ENCODE results near the gene ZNF292.

The ZNF292 gene

GRCh38 chr6:87183687-87184086, 28.3 kb downstream of the ZNF292 start:
- H4K20me1 ChIP-seq (ENCODE audit: control insufficient read depth, insufficient read depth, low read depth, low read length) = 0 out of 2 replicates have a peak, but pooled peaks cover 15% of the 10 kb centered on the region

GRCh38 chr6:87184762-87185250, 29.4 kb downstream of the ZNF292 start:
- no peaks in the 10 kb centered on the region for H3K9me2 ChIP-seq (replicated peaks; ENCODE audit: control insufficient read depth, low read length)
- H3K4me3 ChIP-seq (ENCODE audit: low read length) = no peak overlapping the region
- 0 out of 2 replicates have a peak, but pooled peaks cover 12% of the 10 kb centered on the region for H4K20me1 ChIP-seq (ENCODE audit: control insufficient read depth, insufficient read depth, low read depth, low read length)
- peaks cover 81% of the 10 kb centered on the region for H3K79me2 ChIP-seq (ENCODE audit: control insufficient read depth, low read length)
- H3K27me3 ChIP-seq (ENCODE audit: control insufficient read depth, low read length) = no peaks in the 10 kb centered on the region
- no peaks in the 10 kb centered on the region for H3K4me1 ChIP-seq (ENCODE audit: control insufficient read depth, low read length)
- H3K4me2 ChIP-seq (ENCODE audit: low read length) = no peak overlapping the region
- no peak overlapping the region for H3K27ac ChIP-seq (ENCODE audit: low read depth, low read length)
- TF ChIP-seq CTCF (IDR thresholded peaks at IDR 0.05; ENCODE audit: low read depth, low read length, poor library complexity, severe bottlenecking) (no peak), EZH2phosphoT487 (IDR thresholded peaks at IDR 0.05; ENCODE audit: borderline replicate concordance, low read length) (no peak)
- H3F3A ChIP-seq (ENCODE audit: control insufficient read depth, insufficient read depth) = no peaks in the 10 kb centered on the region
- H3K9me3 ChIP-seq (ENCODE audit: control insufficient read depth, insufficient read depth, low read length) = no peaks in the 10 kb centered on the region
- peaks cover 39% of the 10 kb centered on the region for H3K36me3 ChIP-seq (ENCODE audit: control insufficient read depth, low read length)

More at GRCh38 chr6:87183687-87184086, 28.3 kb downstream of the ZNF292 start:
- Histone ChIP-seq H3K36me3 (ENCODE audit: control insufficient read depth, low read length) (peaks cover 37% of the 10 kb centered on the region), H3K27ac (ENCODE audit: low read depth, low read length) (no peak overlapping the region), H3K4me3 (ENCODE audit: low read length) (no peak overlapping the region), H3K4me2 (ENCODE audit: low read length) (no peak overlapping the region), H3K79me2 (ENCODE audit: control insufficient read depth, low read length) (peaks cover 83% of the 10 kb centered on the region), H3K4me1 (ENCODE audit: control insufficient read depth, low read length) (no peaks in the 10 kb centered on the region), H3K9me2 (replicated peaks; ENCODE audit: control insufficient read depth, low read length) (no peaks in the 10 kb centered on the region), H3F3A (ENCODE audit: control insufficient read depth, insufficient read depth) (no peaks in the 10 kb centered on the region), H3K27me3 (ENCODE audit: control insufficient read depth, low read length) (no peaks in the 10 kb centered on the region), H3K9me3 (ENCODE audit: control insufficient read depth, insufficient read depth, low read length) (no peaks in the 10 kb centered on the region)
- TF ChIP-seq CTCF (IDR thresholded peaks at IDR 0.05; ENCODE audit: low read depth, low read length, poor library complexity, severe bottlenecking) = no peak
- no peak for TF ChIP-seq EZH2phosphoT487 (IDR thresholded peaks at IDR 0.05; ENCODE audit: borderline replicate concordance, low read length)

- H3F3A ChIP-seq (ENCODE audit: control insufficient read depth, insufficient read depth) = no peaks in the 10 kb centered on the region
- no peaks in the 10 kb centered on the region for H3K9me3 ChIP-seq (ENCODE audit: control insufficient read depth, insufficient read depth, low read length)
- H3K36me3 ChIP-seq (ENCODE audit: control insufficient read depth, low read length) = peaks cover 8% of the 10 kb centered on the region; the same call in 1 of the 2 replicates
- no peaks in the 10 kb centered on the region for H3K27me3 ChIP-seq (ENCODE audit: control insufficient read depth, low read length)
- H3K4me1 ChIP-seq (ENCODE audit: control insufficient read depth, low read length) = peaks cover 14% of the 10 kb centered on the region
- no peak overlapping the region for H3K27ac ChIP-seq (ENCODE audit: low read depth, low read length)
- TF ChIP-seq CTCF (IDR thresholded peaks at IDR 0.05; ENCODE audit: low read depth, low read length, poor library complexity, severe bottlenecking) (no peak), EZH2phosphoT487 (IDR thresholded peaks at IDR 0.05; ENCODE audit: borderline replicate concordance, low read length) (no peak)
- peaks cover 89% of the 10 kb centered on the region for H3K79me2 ChIP-seq (ENCODE audit: control insufficient read depth, low read length)
- H3K4me3 ChIP-seq (ENCODE audit: low read length) = no peak overlapping the region
- H3K9me2 ChIP-seq (replicated peaks; ENCODE audit: control insufficient read depth, low read length) = no peaks in the 10 kb centered on the region
- peaks cover 16% of the 10 kb centered on the region; the same call in 1 of the 2 replicates for H4K20me1 ChIP-seq (ENCODE audit: control insufficient read depth, insufficient read depth, low read depth, low read length)
- H3K4me2 ChIP-seq (ENCODE audit: low read length) = no peak overlapping the region
Observed at GRCh38 chr6:87196275-87196842, 41.0 kb downstream of the ZNF292 start.
